GM23338 (cell line): ENCODE data around the gene ENTPD1.

Source experiments
- CREB1 ChIP-seq: fragments of 250-450 bp; sonication (Bioruptor Pico); IDR thresholded peaks from 2 replicates; pipeline ENCODE4 v1.5.0; 2020; ENCODE audit warnings: low read depth, mild to moderate bottlenecking, moderate library complexity
- CTCF ChIP-seq, 2 experiments: fragments of 200-600 bp in 1 of 2; sonication (generic) in 1 of 2; conservative IDR thresholded peaks; 2 replicates each; pipeline versions ENCODE4 v1.5.1 to v1.6.1; 2016 to 2017; ENCODE audit warnings: antibody characterized with exemption in 2 of 2, low read depth in 2 of 2, mild to moderate bottlenecking in 2 of 2, moderate library complexity in 1 of 2
- ETS1 ChIP-seq: IDR thresholded peaks from 2 replicates; pipeline ENCODE4 v1.6.1; 2016; ENCODE audit warnings: antibody characterized with exemption
- EZH2 ChIP-seq: fragments of 200-600 bp; sonication (generic); IDR thresholded peaks from one replicate; pipeline ENCODE4 v1.8.0; 2017; ENCODE audit warnings: antibody characterized with exemption, mild to moderate bottlenecking, low read depth; ENCODE audit not compliant: unreplicated experiment
- EZH2phosphoT487 ChIP-seq: fragments of 200-600 bp; sonication (generic); IDR thresholded peaks from one replicate; pipeline ENCODE4 v1.8.1; 2018; ENCODE audit warnings: antibody characterized with exemption; ENCODE audit not compliant: unreplicated experiment
- JUNB ChIP-seq: IDR thresholded peaks from one replicate; pipeline ENCODE4 v1.6.1; 2016; ENCODE audit warnings: antibody characterized with exemption; ENCODE audit not compliant: unreplicated experiment
- POLR2AphosphoS5 ChIP-seq: IDR thresholded peaks from 2 replicates; pipeline ENCODE4 v1.6.1; 2016; ENCODE audit warnings: antibody characterized with exemption, low read depth
- REST ChIP-seq: IDR thresholded peaks from one replicate; pipeline ENCODE4 v1.6.1; 2018; ENCODE audit warnings: antibody characterized with exemption; ENCODE audit not compliant: unreplicated experiment
- ZNF114 ChIP-seq: fragments of 250-450 bp; sonication (Bioruptor Pico); IDR thresholded peaks from 2 replicates; pipeline ENCODE4 v1.5.0; 2020; ENCODE audit warnings: mild to moderate bottlenecking, moderate library complexity
- ZNF331 ChIP-seq: fragments of 250-450 bp; sonication (Bioruptor Pico); IDR thresholded peaks from 2 replicates; pipeline ENCODE4 v1.5.0; 2020; ENCODE audit warnings: low read depth, mild to moderate bottlenecking, moderate library complexity
- ZNF462 ChIP-seq: fragments of 250-450 bp; sonication (Bioruptor Pico); IDR thresholded peaks from 2 replicates; pipeline ENCODE4 v1.5.0; 2020; ENCODE audit warnings: mild to moderate bottlenecking, moderate library complexity

- TF ChIP-seq CTCF (conservative IDR thresholded peaks at IDR 0.05; ENCODE audit: low read depth in 2 of 2) (no peak), REST (no peak), EZH2phosphoT487 (no peak), POLR2AphosphoS5 (no peak), EZH2 (no peak), CREB1 (CRISPR knock-in tag) (no peak), ZNF331 (CRISPR knock-in tag) (no peak), ETS1 (no peak), JUNB (no peak), ZNF462 (CRISPR knock-in tag) (no peak), ZNF114 (CRISPR knock-in tag) (no peak)
Measured at GRCh38 chr10:95840681-95841080, 84.7 kb downstream of the ENTPD1 start.
